Colonic mucosa (tissue), 4 donors: Measurements from ENCODE around the gene HIPK2. TPM values are rescaled to one million over a fixed set of nuclear protein-coding genes. Genes with fewer than 3 reads are reported as not detected.

Experiments
- DNase-seq: peaks from one replicate; pipeline ENCODE4 v3.0.0-alpha.2; 2020
- H3K27ac ChIP-seq: fragments of 200-600 bp; one replicate; pipeline ENCODE4 v1.8.0; 2021
- H3K27me3 ChIP-seq: fragments of 200-600 bp; one replicate; pipeline ENCODE4 v1.8.0; 2021
- H3K36me3 ChIP-seq: fragments of 200-600 bp; one replicate; pipeline ENCODE4 v1.8.0; 2021
- H3K4me1 ChIP-seq: fragments of 200-600 bp; one replicate; pipeline ENCODE4 v1.8.0; 2021; ENCODE audit warnings: mild to moderate bottlenecking
- H3K4me3 ChIP-seq: fragments of 200-600 bp; one replicate; pipeline ENCODE4 v1.8.0; 2021
- H3K9ac ChIP-seq, 2 donors: one replicate each; pipeline ENCODE4 v1.7.0; 2013; ENCODE audit warnings: control low read depth in 2 of 2, low read depth in 2 of 2, low read length in 2 of 2
- H3K9me3 ChIP-seq: fragments of 200-600 bp; one replicate; pipeline ENCODE4 v1.8.0; 2021
- intact Hi-C: fragments of 100-400 bp; cut with DNase I; formaldehyde crosslinking; loops from one replicate; pipeline ENCODE4 v1.14.1; 2022
- total RNA-seq, 2 donors: library from RNA; stranded (reverse); fragmentation: NEBNext Ultra II Directional in 1 of 2; extraction: Animal tissue kit (Norgen Biotek cat#: 25700) in 1 of 2; gene quantifications; one replicate each; pipeline ENCODE4 v1.2.1, GENCODE V29; 2021
- TF ChIP-seq, protein P1 (sequence below): fragments of 200-600 bp; IDR thresholded peaks from one replicate; pipeline ENCODE4 v1.8.0; 2022; ENCODE audit warnings: antibody characterized with exemption, mild to moderate bottlenecking
- donor health status: healthy.
- donor health status: DM: no; HTN: no; CAD: no.
- donor health status: DM: no; HTN: no; CAD: no.

Gene HIPK2
- total RNA-seq, 2 donors from 2014 or later = 25.3 to 28.4 TPM

DNA sequence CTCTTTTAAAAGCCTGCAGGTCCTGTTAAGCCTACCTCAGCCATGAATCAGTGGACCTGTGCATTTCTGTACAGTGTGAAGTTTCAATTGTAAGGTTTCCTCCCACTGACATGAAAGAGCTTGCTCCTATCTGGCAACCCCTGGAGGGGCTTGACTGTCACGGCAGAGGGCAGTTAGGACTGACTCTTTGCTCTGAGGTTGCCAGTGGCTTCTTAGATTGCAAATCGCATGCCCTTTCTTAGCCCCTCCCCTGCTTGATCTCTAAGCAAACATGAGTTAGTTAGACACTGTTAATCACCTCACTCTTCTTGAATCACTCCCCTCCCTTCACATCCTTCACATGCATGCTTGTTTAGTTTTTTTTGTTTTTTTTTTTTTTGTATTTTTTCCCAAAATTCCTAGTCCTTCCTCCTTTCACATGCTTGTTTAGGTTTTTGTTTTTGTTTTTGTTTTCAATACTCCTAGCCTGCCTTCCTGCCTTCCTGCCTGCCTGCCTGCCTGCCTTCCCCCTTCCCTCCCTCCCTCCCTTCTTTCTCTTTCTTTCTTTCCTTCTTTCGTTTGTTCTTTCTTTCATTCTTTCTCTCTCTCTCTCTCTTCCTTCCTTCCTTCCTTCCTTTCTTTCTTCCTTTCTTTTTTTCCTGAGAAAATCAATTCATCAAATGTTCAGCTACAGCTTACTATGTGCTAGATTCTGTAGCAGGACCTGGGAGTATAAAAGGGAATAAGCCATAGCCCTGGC, 6.0 kb upstream of the HIPK2 start:
- H3K9me3 ChIP-seq = no peaks in the 10 kb centered on the region
- H3K9ac ChIP-seq = no peak overlapping the region
- TF ChIP-seq, protein P1, sequence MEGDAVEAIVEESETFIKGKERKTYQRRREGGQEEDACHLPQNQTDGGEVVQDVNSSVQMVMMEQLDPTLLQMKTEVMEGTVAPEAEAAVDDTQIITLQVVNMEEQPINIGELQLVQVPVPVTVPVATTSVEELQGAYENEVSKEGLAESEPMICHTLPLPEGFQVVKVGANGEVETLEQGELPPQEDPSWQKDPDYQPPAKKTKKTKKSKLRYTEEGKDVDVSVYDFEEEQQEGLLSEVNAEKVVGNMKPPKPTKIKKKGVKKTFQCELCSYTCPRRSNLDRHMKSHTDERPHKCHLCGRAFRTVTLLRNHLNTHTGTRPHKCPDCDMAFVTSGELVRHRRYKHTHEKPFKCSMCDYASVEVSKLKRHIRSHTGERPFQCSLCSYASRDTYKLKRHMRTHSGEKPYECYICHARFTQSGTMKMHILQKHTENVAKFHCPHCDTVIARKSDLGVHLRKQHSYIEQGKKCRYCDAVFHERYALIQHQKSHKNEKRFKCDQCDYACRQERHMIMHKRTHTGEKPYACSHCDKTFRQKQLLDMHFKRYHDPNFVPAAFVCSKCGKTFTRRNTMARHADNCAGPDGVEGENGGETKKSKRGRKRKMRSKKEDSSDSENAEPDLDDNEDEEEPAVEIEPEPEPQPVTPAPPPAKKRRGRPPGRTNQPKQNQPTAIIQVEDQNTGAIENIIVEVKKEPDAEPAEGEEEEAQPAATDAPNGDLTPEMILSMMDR = no peak
- no peak overlapping the region for H3K4me3 ChIP-seq
- H3K27me3 ChIP-seq = no peaks in the 10 kb centered on the region
- H3K36me3 ChIP-seq = no peaks in the 10 kb centered on the region
- intact Hi-C loops = no loop called here
- peaks cover 1% of the 10 kb centered on the region for H3K4me1 ChIP-seq
- no peak for DNase-seq
- no peak overlapping the region for H3K27ac ChIP-seq

DNA sequence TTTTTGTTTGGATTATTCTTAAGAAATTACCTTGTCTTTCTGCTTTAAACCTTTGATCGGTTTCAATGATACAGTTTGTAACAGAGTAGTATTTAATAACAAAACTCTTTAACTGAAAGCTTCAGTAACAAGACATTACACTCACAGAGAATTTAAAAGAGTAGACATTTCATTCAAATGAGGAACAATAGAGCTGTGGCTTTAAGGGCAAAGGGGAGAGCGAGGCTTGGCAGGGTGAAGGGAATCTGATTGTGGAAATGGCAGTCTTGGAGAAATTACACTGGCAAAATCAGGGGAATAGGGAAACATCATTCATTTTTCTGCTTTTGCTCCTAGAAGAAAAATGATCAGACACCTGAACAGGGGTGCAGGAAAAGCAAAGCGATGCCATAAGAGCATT, 5.1 kb upstream of the HIPK2 start:
- no peak for DNase-seq
- no peak overlapping the region for H3K9ac ChIP-seq
- H3K4me3 ChIP-seq = no peak overlapping the region
- H3K27ac ChIP-seq = no peak overlapping the region
- no peaks in the 10 kb centered on the region for H3K27me3 ChIP-seq
- no peaks in the 10 kb centered on the region for H3K36me3 ChIP-seq
- TF ChIP-seq, protein P1 = no peak
- H3K4me1 ChIP-seq = peaks cover 5% of the 10 kb centered on the region
- intact Hi-C loops = no loop called here
- no peaks in the 10 kb centered on the region for H3K9me3 ChIP-seq

DNA sequence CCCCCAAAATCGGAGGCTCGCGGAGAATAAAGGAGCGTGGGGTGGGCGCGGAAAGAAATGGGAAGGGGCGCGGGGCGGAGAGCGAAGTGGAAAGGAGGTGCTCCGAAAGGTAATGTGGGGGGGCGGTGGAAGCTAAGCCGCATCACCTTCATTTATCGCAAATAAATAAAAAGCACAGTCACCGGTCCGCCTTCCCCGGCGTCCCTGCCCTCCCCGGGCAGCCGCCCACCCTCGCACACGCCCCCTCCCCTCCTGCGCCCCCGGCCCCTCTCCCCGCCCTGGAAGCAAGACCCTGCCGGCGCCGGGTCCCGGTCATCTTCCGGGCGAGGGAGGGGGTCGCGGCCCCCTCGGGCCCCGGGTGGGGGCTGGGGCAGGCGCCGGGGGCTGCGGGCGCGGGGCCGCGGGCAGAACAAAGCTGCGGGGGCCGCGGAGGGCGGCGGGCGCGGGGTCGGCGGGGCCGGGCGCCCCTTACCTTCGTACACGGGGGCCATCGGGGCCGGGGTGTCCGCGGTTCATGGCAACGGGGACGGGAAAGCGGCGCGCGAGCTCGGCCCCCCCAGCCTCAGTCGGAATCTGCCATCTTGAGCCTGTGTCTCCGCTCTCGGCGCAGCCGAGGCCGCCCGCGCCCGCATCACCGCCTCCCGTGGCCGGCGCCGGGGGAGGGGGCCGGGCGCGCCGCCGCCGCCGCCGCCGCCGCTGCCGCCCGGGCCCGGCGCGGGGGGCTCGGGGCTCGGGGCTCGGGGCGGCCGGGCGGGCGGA, 486 bp downstream of the HIPK2 start:
- Histone ChIP-seq H3K9me3 (no peaks in the 10 kb centered on the region), H3K4me3 (peak overlapping the region; percentile 65), H3K9ac (peak overlapping the region; percentile 74 to 92), H3K27ac (peak overlapping the region; percentile 60), H3K36me3 (no peaks in the 10 kb centered on the region), H3K4me1 (peaks cover 14% of the 10 kb centered on the region), H3K27me3 (no peaks in the 10 kb centered on the region)
- peak; percentile 42 for DNase-seq
- intact Hi-C loops = loop anchor here (5.0 to 10.0 kb wide), 2 partner anchors 133 to 225 kb away; no protein-coding TSS in a partner anchor
- TF ChIP-seq, protein P1 = no peak

DNA sequence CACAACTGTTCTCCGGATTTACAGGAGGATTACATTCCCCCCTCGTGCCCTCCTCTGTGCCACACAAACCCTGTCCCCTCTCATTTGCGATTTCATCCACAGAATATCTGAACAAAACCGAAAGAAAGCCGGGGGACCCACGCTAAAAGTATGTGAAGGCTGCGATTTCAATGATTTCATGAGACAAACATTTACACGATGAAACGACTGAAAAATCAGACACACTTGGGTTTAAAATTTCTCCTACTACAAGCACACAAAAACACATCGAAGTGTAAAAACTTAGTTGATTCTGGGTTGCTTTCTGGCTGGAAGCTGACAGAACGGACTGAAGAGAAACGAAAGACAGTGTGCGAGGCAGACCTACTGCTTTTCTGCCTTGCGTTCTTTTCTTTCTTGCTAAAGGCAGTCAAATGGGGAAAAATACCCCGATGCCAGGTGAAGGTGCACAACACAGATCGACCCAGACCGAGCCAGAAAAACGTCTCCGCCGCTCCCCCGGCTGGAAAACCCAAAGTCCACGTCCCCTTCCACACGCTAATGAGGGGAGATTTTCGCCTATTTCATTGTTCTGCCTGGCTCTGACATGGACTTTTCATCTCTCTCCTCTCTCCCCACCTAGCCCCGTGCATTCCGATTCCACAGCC, 1.2 kb downstream of the HIPK2 start:
- intact Hi-C loops = loop anchor here (5.0 to 10.0 kb wide), 2 partner anchors 132 to 226 kb away; no protein-coding TSS in a partner anchor
- TF ChIP-seq, protein P1 = no peak
- H3K4me3 ChIP-seq = peak overlapping the region; percentile 65
- H3K27ac ChIP-seq = peak overlapping the region; percentile 60
- peak overlapping the region; percentile 74 to 92 for H3K9ac ChIP-seq
- peak; percentile 47 for DNase-seq
- H3K4me1 ChIP-seq = peaks cover 14% of the 10 kb centered on the region
- no peaks in the 10 kb centered on the region for H3K36me3 ChIP-seq
- no peaks in the 10 kb centered on the region for H3K9me3 ChIP-seq
- no peaks in the 10 kb centered on the region for H3K27me3 ChIP-seq

DNA sequence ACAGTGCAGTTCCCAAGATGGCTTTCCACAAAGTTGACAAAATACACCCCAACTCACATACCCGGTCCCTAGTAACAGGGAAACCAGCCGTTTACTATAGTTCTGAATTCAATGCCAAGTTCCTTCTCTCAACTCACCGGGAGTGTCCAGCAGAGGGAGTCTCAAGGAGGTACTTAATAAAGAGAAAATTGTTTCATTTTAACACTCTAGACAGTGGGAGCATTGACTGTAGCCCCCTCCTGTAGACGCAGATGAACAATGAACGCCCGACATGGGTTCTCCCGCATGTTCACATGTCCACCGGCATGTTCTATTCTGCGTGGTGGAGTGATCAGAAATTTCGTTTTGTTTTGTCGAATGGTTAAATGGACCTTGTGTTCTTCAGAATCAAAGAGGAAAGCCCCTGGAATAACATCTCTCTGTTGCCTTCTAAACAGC, 1.9 kb downstream of the HIPK2 start:
- H3K27ac ChIP-seq = peak overlapping the region; percentile 60
- H3K27me3 ChIP-seq = no peaks in the 10 kb centered on the region
- intact Hi-C loops = loop anchor here (5.0 to 10.0 kb wide), 2 partner anchors 131 to 226 kb away; no protein-coding TSS in a partner anchor
- H3K36me3 ChIP-seq = no peaks in the 10 kb centered on the region
- H3K4me3 ChIP-seq = peak overlapping the region; percentile 65
- H3K4me1 ChIP-seq = peaks cover 14% of the 10 kb centered on the region
- TF ChIP-seq, protein P1 = peak; percentile 59
- peak; percentile 82 for DNase-seq
- peak overlapping the region; percentile 74 to 92 for H3K9ac ChIP-seq
- H3K9me3 ChIP-seq = no peaks in the 10 kb centered on the region
